Dendritic cell treated with granulocyte-macrophage colony-stimulating factor and Interleukin-4, amounts not matched to agents 40 ng/mL and 50 ng/mL, for 4 days (primary cell): ENCODE data around the gene ANKRD30B.
"Not testable (repeated sequence)": the region's sequence is repeated elsewhere in the genome, so short reads cannot be mapped to it uniquely, and the experiment has no call there.

Experiments
- H3K27ac Mint-ChIP-seq: one replicate; pipeline ENCODE4 v1.8.0; 2022; ENCODE audit warnings: mild to moderate bottlenecking, mixed read lengths
- H3K27me3 Mint-ChIP-seq: one replicate; pipeline ENCODE4 v1.8.0; 2022; ENCODE audit warnings: mild to moderate bottlenecking, mixed read lengths
- H3K36me3 Mint-ChIP-seq: one replicate; pipeline ENCODE4 v1.8.0; 2022; ENCODE audit warnings: low read depth, mixed read lengths
- H3K4me1 Mint-ChIP-seq: one replicate; pipeline ENCODE4 v1.8.0; 2022; ENCODE audit warnings: low read depth, mixed read lengths
- H3K4me3 Mint-ChIP-seq: one replicate; pipeline ENCODE4 v1.8.0; 2022; ENCODE audit warnings: mild to moderate bottlenecking, moderate library complexity, mixed read lengths
- H3K9me3 Mint-ChIP-seq: one replicate; pipeline ENCODE4 v1.8.0; 2022; ENCODE audit warnings: mixed read lengths
- intact Hi-C: fragments of 100-400 bp; cut with micrococcal nuclease; formaldehyde crosslinking; loops from one replicate; pipeline ENCODE4 v1.15.0; 2022

The ANKRD30B gene

DNA sequence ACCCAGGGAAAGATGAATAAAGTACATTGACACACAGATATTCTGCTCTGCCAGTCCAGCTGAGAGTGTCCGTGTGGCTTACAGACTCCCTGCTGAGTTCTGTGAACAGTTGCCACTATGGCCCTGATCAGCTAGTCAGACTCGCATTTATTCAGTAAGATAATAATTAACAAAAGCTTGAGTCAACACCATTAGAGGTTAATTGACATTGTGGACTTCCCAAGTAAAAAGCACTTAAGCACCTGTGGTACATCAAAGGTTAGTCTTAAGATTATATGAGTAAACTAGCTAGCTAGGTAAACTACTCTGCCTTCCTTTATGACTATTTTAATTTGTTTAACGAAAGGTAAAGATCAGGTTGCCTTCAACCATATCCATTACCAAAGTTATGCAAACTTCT is 33.7 kb downstream of the ANKRD30B start:
- Mint-ChIP-seq H3K4me3 (no peak overlapping the region), H3K4me1 (no peaks in the 10 kb centered on the region), H3K27ac (no peak overlapping the region), H3K9me3 (peaks cover 15% of the 10 kb centered on the region), H3K27me3 (no peaks in the 10 kb centered on the region), H3K36me3 (no peaks in the 10 kb centered on the region)
- intact Hi-C loops = no loop called here

DNA sequence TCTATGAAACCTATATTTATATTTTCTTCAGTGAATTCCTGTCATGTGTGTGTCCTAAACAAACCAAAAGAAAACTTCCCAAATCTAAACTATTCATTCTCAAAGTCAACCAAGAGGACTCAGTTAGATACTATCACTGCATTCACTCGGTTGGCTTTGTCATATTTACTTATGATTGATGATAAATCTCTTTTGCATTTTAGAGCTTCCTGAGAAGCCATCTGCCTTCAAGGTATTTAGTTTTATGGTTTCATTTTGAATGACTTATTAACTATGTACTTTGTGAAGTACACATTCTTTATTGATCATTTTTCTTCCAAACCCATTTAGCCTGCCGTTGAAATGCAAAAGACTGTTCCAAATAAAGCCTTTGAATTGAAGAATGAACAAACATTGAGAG is 36.2 kb downstream of the ANKRD30B start:
- Mint-ChIP-seq H3K27me3 (no peaks in the 10 kb centered on the region), H3K36me3 (no peaks in the 10 kb centered on the region), H3K9me3 (peaks cover under 1% of the 10 kb centered on the region), H3K27ac (no peak overlapping the region), H3K4me3 (no peak overlapping the region), H3K4me1 (no peaks in the 10 kb centered on the region)
- intact Hi-C loops = no loop called here

DNA sequence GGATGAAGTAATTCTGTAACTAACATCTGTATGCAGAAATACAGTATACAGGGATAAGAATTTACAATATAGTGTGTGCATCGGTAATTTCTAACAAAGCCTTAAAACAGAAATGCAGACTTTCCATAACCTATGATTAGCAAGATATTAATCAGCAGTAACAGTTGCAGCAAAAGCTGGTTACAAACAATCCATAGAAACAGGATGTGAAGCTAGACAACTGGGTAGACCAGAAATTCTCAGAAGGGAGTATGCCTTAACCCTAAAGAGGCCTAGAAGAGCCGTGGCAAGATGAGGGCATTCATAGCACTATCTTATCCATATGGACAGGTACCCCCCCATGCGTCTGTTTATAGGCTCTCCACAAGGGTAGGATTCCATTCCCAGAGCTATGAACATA is 48.9 kb downstream of the ANKRD30B start:
- not testable (repeated sequence) for H3K27ac Mint-ChIP-seq, H3K9me3 Mint-ChIP-seq, H3K4me3 Mint-ChIP-seq, H3K4me1 Mint-ChIP-seq, H3K36me3 Mint-ChIP-seq, H3K27me3 Mint-ChIP-seq
- intact Hi-C loops = loop anchor here (2.0 kb wide), 1 partner anchor 20 kb away; no protein-coding TSS in a partner anchor

DNA sequence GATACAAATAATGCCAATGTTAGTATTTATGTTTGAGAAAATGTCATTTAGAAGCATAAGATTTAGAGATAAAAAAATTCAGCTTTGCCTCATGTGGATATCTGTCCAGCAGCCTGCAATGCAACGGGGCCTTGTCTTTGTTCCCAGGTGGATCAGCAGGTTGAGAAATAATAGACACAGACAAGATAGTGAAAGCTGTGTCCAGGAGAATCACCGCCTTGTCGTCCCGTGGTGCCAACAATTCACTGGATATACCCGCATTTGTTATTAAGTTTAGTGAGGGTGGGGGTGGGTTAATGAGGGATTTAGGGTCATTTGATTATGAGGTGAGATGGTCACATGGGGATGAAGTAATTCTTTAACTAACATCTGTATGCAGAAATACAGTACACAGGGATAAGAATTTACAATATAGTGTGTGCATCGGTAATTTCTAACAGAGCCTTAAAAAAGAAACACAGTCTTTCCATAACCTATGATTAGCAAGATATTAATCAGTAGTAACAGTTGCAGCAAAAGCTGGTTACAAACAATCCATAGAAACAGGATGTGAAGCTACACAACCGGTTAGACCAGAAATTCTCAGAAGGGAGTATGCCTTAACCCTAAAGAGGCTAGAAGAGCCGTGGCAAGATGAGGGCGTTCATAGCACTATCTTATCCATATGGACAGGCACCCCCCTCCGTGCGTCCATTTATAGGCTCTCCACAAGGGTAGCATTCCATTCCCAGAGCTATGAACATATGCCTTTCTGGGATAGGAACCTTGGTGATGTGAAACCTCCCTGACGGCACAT is 50.2 kb downstream of the ANKRD30B start:
- intact Hi-C loops = loop anchor here (2.0 kb wide), 1 partner anchor 21 kb away; no protein-coding TSS in a partner anchor
- not testable (repeated sequence) for H3K4me1 Mint-ChIP-seq, H3K36me3 Mint-ChIP-seq, H3K4me3 Mint-ChIP-seq, H3K9me3 Mint-ChIP-seq, H3K27me3 Mint-ChIP-seq, H3K27ac Mint-ChIP-seq

DNA sequence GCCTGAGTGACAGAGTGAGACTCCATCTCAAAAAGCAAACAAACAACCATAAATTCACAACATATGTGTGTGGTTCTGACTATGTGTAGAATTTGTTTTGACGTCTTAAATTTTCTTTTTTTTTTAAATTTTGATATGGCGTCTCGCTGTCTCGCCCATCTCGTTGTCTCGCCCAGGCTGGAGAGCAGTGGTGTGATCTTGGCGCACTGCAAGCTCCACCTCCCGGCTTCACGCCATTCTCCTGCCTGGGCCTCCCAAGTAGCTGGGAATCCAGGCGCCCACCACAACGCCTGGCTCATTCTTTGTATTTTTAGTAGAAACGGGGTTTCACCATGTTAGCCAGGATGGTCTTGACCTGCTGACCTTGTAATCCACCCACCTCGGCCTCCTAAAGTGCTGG is 63.1 kb downstream of the ANKRD30B start:
- H3K4me3 Mint-ChIP-seq = not testable (repeated sequence)

DNA sequence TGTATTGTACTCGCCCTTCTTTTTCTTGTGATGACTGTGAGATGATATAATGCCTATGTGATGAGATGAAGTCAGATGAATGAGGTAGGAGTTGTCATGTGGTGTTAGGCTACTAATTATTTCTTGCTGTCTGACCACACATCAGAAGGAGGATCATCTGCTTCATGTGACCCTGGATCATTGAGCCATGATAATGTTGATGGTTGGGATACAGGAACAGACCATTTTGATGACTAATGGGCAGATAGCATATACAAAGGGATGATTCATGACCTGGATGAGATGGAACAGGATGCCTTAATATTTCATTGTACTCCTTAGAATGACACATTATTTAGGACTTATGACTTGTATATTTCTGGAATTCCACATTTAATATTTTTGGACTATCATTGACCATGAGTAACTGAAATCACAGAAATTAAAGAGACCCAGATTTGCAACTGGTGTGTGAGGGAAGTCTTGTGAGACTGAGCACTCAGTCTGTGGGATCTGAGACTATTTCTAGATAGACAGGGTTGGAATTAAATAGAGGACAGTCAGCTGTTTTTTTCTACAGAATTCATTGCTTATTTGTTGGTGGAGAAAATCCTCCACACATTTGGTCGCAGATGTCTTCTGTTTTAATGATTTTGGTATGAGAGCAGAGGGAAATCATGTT is 79.1 kb downstream of the ANKRD30B start:
- H3K9me3 Mint-ChIP-seq = peaks cover 21% of the 10 kb centered on the region
- H3K4me3 Mint-ChIP-seq, H3K36me3 Mint-ChIP-seq, H3K4me1 Mint-ChIP-seq, intact Hi-C loops, H3K27ac Mint-ChIP-seq, H3K27me3 Mint-ChIP-seq: not testable (repeated sequence)

More for the DNA sequence above, 63.1 kb downstream of the ANKRD30B start:
- H3K36me3 Mint-ChIP-seq, H3K4me1 Mint-ChIP-seq, H3K9me3 Mint-ChIP-seq, H3K27ac Mint-ChIP-seq, H3K27me3 Mint-ChIP-seq, intact Hi-C loops: not testable (repeated sequence)

DNA sequence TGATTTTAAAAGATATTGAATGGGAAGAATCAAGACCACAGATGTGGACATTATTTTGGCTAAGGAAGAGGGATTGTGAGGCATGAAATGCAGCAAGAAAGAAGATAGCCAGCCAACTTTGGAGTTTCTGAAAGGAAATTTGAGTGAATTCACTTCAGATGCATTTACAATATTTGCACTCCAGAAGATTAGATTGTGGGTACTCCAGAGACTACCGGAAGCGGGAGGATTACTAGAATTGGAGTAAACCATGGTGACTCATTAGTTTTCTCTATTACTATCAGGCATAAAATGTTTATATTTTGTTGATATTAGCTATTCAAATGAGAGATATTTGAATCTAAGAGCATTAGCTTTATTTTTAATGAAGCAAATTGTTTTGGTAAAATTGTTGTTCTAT is 93.6 kb downstream of the ANKRD30B start:
- H3K4me1 Mint-ChIP-seq, H3K9me3 Mint-ChIP-seq, H3K4me3 Mint-ChIP-seq, H3K27ac Mint-ChIP-seq, H3K27me3 Mint-ChIP-seq, H3K36me3 Mint-ChIP-seq, intact Hi-C loops: not testable (repeated sequence)

DNA sequence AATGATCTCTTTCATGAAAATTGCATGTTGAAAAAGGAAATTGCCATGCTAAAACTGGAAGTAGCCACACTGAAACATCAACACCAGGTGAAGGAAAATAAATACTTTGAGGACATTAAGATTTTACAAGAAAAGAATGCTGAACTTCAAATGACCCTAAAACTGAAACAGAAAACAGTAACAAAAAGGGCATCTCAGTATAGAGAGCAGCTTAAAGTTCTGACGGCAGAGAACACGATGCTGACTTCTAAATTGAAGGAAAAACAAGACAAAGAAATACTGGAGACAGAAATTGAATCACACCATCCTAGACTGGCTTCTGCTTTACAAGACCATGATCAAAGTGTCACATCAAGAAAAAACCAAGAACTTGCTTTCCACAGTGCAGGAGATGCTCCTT is 103.6 kb downstream of the ANKRD30B start:
- intact Hi-C loops, H3K27ac Mint-ChIP-seq, H3K27me3 Mint-ChIP-seq, H3K4me1 Mint-ChIP-seq, H3K4me3 Mint-ChIP-seq, H3K36me3 Mint-ChIP-seq: not testable (repeated sequence)
- peaks cover 22% of the 10 kb centered on the region for H3K9me3 Mint-ChIP-seq

DNA sequence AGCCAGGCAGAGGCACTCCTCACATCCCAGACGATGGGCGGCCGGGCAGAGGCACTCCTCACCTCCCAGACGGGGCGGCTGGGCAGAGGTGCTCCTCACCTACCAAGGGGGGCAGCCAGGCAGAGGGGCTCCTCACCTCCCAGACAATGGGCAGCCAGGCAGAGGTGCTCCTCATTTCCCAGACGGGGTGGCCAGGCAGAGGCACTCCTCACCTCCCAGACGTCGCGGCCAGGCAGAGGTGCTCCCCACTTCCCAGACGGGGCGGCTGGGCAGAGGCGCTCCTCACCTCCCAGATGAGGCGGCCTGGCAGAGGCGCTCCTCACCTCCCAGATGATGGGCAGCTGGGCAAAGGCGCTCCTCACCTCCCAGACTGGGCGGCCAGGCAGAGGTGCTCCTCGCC is 107.7 kb downstream of the ANKRD30B start:
- H3K27ac Mint-ChIP-seq, intact Hi-C loops, H3K4me1 Mint-ChIP-seq, H3K36me3 Mint-ChIP-seq, H3K27me3 Mint-ChIP-seq, H3K4me3 Mint-ChIP-seq: not testable (repeated sequence)
- peaks cover 12% of the 10 kb centered on the region for H3K9me3 Mint-ChIP-seq

DNA sequence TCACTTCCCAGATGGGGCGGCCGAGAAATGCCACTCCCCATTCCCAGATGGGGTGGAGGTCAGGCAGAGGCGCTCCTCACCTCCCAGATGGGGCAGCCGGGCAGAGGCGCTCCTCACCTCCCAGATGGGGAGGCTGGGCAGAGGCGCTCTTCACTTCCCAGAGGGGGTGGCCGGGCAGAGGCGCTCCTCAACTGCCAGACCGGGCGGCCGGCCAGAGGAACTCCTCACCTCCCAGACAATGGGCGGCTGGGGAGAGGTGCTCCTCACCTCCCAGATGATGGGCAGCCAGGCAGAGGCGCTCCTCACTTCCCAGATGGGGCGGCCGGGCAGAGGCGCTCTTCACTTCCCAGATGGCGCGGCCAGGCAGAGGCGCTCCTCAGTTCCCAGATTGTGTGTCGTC is 108.3 kb downstream of the ANKRD30B start:
- H3K4me1 Mint-ChIP-seq, intact Hi-C loops, H3K27me3 Mint-ChIP-seq, H3K27ac Mint-ChIP-seq, H3K4me3 Mint-ChIP-seq, H3K36me3 Mint-ChIP-seq: not testable (repeated sequence)
- H3K9me3 Mint-ChIP-seq = peaks cover 16% of the 10 kb centered on the region

DNA sequence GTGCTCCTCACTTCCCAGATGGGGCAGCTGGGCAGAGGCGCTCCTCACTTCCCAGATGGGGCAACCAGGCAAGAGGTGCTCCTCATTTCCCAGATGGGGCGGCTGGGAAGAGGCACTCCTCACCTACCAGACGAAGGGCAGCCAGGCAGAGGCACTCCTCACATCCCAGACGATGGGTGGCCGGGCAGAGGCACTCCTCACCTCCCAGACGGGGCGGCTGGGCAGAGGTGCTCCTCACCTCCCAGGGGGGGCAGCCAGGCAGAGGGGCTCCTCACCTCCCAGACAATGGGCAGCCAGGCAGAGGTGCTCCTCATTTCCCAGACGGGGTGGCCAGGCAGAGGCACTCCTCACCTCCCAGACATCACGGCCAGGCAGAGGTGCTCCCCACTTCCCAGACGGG is 110.5 kb downstream of the ANKRD30B start:
- H3K9me3 Mint-ChIP-seq = peaks cover 16% of the 10 kb centered on the region
- intact Hi-C loops = not testable (repeated sequence)

DNA sequence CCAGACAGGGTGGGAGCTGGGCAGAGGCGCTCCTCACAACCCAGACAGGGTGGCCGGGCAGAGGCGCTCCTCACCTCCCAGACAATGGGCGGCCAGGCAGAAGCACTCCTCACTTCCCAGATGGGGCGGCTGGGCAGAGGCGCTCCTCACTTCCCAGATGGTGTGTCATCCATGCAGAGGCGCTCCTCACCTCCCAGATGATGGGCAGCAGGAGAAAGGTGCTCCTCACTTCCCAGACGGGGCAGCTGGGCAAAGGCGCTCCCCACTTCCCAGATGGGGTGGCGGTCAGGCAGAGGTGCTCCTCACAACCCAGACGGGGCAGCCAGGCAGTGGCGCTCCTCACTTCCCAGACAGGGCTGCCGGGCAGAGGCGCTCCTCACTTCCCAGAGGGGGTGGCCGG is 112.0 kb downstream of the ANKRD30B start:
- H3K4me3 Mint-ChIP-seq, intact Hi-C loops, H3K27ac Mint-ChIP-seq, H3K36me3 Mint-ChIP-seq, H3K4me1 Mint-ChIP-seq, H3K27me3 Mint-ChIP-seq: not testable (repeated sequence)
- H3K9me3 Mint-ChIP-seq = peaks cover 22% of the 10 kb centered on the region

More for the DNA sequence above, 110.5 kb downstream of the ANKRD30B start:
- H3K36me3 Mint-ChIP-seq, H3K4me1 Mint-ChIP-seq, H3K27me3 Mint-ChIP-seq, H3K4me3 Mint-ChIP-seq, H3K27ac Mint-ChIP-seq: not testable (repeated sequence)

DNA sequence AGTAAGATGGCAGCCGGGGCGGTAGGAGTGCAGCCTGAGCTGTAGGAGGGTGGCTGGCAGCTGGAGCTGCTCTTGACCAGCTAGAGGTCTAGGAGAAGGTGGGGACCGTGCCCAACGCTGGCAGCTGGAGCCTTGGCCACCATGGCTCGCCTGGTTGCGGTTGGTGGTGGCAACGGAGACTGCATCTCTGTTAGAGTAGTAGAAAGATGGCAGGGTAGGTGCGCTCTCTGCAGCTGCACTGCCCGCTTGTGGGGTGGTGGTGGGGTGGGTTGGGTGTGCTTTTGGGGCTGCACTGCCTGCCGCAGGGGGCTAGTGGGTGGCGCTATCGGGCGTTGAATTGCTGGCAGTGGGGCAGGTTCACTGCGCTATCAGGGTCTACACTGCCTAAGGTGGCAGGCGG is 118.5 kb downstream of the ANKRD30B start:
- H3K4me3 Mint-ChIP-seq, H3K36me3 Mint-ChIP-seq, intact Hi-C loops, H3K27ac Mint-ChIP-seq, H3K27me3 Mint-ChIP-seq, H3K4me1 Mint-ChIP-seq: not testable (repeated sequence)
- peaks cover 26% of the 10 kb centered on the region for H3K9me3 Mint-ChIP-seq

DNA sequence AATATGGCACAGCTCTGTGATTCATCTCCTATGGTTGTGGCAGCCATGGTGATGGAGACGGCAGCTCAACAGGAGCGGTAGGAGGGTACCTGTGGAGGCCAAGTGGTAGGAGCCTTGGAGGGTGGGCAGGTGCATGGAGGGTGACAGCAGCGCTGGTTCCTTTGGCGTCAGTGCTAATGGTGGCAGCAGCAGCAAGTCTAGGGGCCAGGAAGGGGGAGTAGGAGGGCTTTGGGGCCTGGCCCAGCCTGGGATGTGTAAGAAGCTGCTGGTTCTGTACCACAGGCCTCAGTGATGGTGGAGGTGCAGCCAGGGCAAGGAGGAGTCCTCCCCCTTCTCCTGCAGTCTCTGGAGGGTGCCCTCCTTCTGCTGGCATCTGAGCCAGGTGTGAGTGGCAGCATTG is 120.0 kb downstream of the ANKRD30B start:
- H3K4me3 Mint-ChIP-seq, H3K4me1 Mint-ChIP-seq, H3K36me3 Mint-ChIP-seq, intact Hi-C loops, H3K27me3 Mint-ChIP-seq, H3K27ac Mint-ChIP-seq: not testable (repeated sequence)
- H3K9me3 Mint-ChIP-seq = peaks cover 26% of the 10 kb centered on the region

DNA sequence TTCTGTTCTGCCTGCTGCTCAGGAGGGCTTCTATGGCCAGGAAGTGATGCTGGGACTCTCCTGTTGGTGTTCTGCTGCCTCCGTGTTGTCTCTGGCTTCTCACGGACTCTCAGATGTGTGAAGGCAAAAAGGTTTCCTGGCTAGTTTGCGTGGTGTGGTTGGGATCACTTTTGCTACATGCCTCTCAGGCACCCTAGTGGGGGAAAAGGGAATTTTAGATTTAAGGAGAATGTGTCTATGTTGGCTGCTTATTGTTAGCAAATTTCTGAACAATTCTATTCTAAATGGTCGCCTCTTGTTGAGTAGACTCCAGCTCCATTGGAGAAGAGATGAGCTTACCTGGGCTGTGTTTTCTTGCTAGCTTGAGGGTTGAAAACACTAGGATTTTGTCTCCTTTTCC is 120.9 kb downstream of the ANKRD30B start:
- H3K36me3 Mint-ChIP-seq, H3K27ac Mint-ChIP-seq, H3K4me1 Mint-ChIP-seq, H3K27me3 Mint-ChIP-seq, intact Hi-C loops, H3K4me3 Mint-ChIP-seq: not testable (repeated sequence)
- peaks cover 26% of the 10 kb centered on the region for H3K9me3 Mint-ChIP-seq
